Neuronal stem cell (in vitro differentiated cells): ENCODE results near the gene KCNC2.

Experiments
- DNase-seq: peaks from one replicate; pipeline ENCODE4 v3.0.0-alpha.2; 2013; ENCODE audit warnings: low spot score
- H2AFZ ChIP-seq: one replicate; pipeline ENCODE4 v1.6.1; 2013; ENCODE audit warnings: mild to moderate bottlenecking, low read length, inconsistent platforms
- H2AK5ac ChIP-seq: 2 replicates; pipeline ENCODE4 v1.6.1; 2013; ENCODE audit warnings: low read depth, mild to moderate bottlenecking, inconsistent platforms, low read length, moderate library complexity, mixed read lengths
- H2BK120ac ChIP-seq: 2 replicates; pipeline ENCODE4 v1.6.1; 2013; ENCODE audit warnings: low read depth, mild to moderate bottlenecking, inconsistent platforms, low read length, moderate library complexity, mixed read lengths
- H2BK12ac ChIP-seq: one replicate; pipeline ENCODE4 v1.6.1; 2013; ENCODE audit warnings: low read length, inconsistent platforms
- H2BK15ac ChIP-seq: 2 replicates; pipeline ENCODE4 v1.6.1; 2013; ENCODE audit warnings: mild to moderate bottlenecking, low read length, inconsistent platforms, mixed read lengths
- H2BK5ac ChIP-seq: one replicate; pipeline ENCODE4 v1.6.1; 2013; ENCODE audit warnings: inconsistent platforms, mild to moderate bottlenecking, low read length, moderate library complexity
- H3K14ac ChIP-seq: one replicate; pipeline ENCODE4 v1.6.1; 2013; ENCODE audit warnings: low read length, inconsistent platforms
- H3K18ac ChIP-seq: 2 replicates; pipeline ENCODE4 v1.6.1; 2013; ENCODE audit warnings: low read length, inconsistent platforms
- H3K23ac ChIP-seq: 2 replicates; pipeline ENCODE4 v1.6.1; 2013; ENCODE audit warnings: low read depth, mild to moderate bottlenecking, mixed read lengths, low read length, inconsistent platforms; ENCODE audit not compliant: poor library complexity
- H3K27ac ChIP-seq: replicated peaks from 3 replicates; pipeline ENCODE4 v1.5.1; 2013; ENCODE audit warnings: low read length, inconsistent platforms
- H3K27me3 ChIP-seq, 3 experiments: 2 replicates each; pipeline ENCODE4 v1.6.1; 2013; ENCODE audit warnings: low read length in 3 of 3, mild to moderate bottlenecking in 2 of 3, inconsistent platforms in 1 of 3, low read depth in 1 of 3, mixed read lengths in 1 of 3, moderate library complexity in 1 of 3; ENCODE audit not compliant: control insufficient read depth in 3 of 3, insufficient read depth in 3 of 3
- H3K36me3 ChIP-seq, 2 donors: replicated peaks in 1 of 2; 2 replicates each; pipeline ENCODE4 v1.6.1; 2013; ENCODE audit warnings: low read length in 2 of 2; ENCODE audit not compliant: control insufficient read depth in 2 of 2, insufficient read depth in 2 of 2
- H3K4ac ChIP-seq: 2 replicates; pipeline ENCODE4 v1.6.1; 2013; ENCODE audit warnings: inconsistent platforms, mild to moderate bottlenecking, low read length, moderate library complexity
- H3K4me1 ChIP-seq, 2 donors: 1 replicate in 1 of 2; 2 replicates in 1 of 2; pipeline ENCODE4 v1.6.1; 2013; ENCODE audit warnings: low read length in 2 of 2, low read depth in 1 of 2; ENCODE audit not compliant: control insufficient read depth in 2 of 2, insufficient read depth in 1 of 2
- H3K4me2 ChIP-seq: one replicate; pipeline ENCODE4 v1.6.1; 2013; ENCODE audit warnings: mild to moderate bottlenecking, low read length, inconsistent platforms; ENCODE audit not compliant: insufficient read depth, poor library complexity, severe bottlenecking
- H3K4me3 ChIP-seq, 2 donors: 2 replicates each; pipeline ENCODE4 v1.5.1; 2013; ENCODE audit warnings: low read length in 2 of 2, mild to moderate bottlenecking in 2 of 2, inconsistent platforms in 1 of 2, moderate library complexity in 1 of 2
- H3K79me1 ChIP-seq: one replicate; pipeline ENCODE4 v1.6.1; 2013; ENCODE audit warnings: low read depth, mild to moderate bottlenecking, inconsistent platforms, low read length, moderate library complexity
- H3K9ac ChIP-seq: one replicate; pipeline ENCODE4 v1.6.1; 2013; ENCODE audit warnings: mild to moderate bottlenecking, low read depth, low read length, inconsistent platforms; ENCODE audit not compliant: poor library complexity
- H3K9me3 ChIP-seq, 2 donors: replicated peaks in 1 of 2; 2 replicates each; pipeline versions ENCODE3 to v1.6.1; 2013; ENCODE audit warnings: low read length in 2 of 2, mild to moderate bottlenecking in 2 of 2, inconsistent platforms in 1 of 2, low read depth in 1 of 2, mixed read lengths in 1 of 2, moderate library complexity in 1 of 2; ENCODE audit not compliant: control insufficient read depth in 2 of 2, insufficient read depth in 1 of 2
- H4K8ac ChIP-seq: one replicate; pipeline ENCODE4 v1.6.1; 2013; ENCODE audit warnings: low read depth, mild to moderate bottlenecking, inconsistent platforms, low read length, moderate library complexity
- H4K91ac ChIP-seq: one replicate; pipeline ENCODE4 v1.6.1; 2013; ENCODE audit warnings: low read length, low read depth, mild to moderate bottlenecking, inconsistent platforms; ENCODE audit not compliant: poor library complexity
- WGBS, 2 donors: extraction: QIAGEN DNeasy Blood & Tissue Kit; methylation state at CpG; one replicate each; pipeline ENCODE4 v1.1.7; 2013; ENCODE audit warnings: missing lambda C conversion rate in 2 of 2, mixed read lengths in 1 of 2; ENCODE audit not compliant: insufficient read length in 2 of 2, insufficient replicate concordance in 1 of 2; ENCODE audit errors: extremely low coverage in 2 of 2; 5-methylcytosine and 5-hydroxymethylcytosine counted together

Gene KCNC2

DNA sequence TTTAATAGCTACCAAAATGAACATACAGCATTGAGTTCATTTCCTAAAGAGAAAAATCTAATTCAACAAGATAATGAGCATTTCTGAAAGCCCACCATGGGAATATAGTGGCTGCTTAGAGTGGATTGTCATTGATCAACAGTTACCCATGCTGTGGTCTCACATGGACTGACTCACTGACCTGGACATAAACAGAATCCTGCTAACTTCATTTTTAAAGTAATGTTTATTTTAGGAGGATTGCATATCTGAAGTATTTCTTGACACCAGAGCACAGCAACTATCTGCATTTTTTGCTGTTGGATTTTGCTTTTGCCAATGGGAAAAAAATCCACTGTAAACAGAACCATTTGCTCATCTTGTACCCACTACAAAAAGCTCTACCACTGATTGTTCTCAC is 71.7 kb downstream of the KCNC2 start:
- no peak overlapping the region for H3K23ac ChIP-seq
- H3K4me2 ChIP-seq = no peak overlapping the region
- H2AK5ac ChIP-seq = no peak overlapping the region
- no peaks in the 10 kb centered on the region for H3K27me3 ChIP-seq
- H4K8ac ChIP-seq = no peak overlapping the region
- H3K4ac ChIP-seq = no peak overlapping the region
- no peak overlapping the region for H2BK120ac ChIP-seq
- no peak overlapping the region for H2AFZ ChIP-seq
- no peaks in the 10 kb centered on the region for H3K79me1 ChIP-seq
- H3K4me1 ChIP-seq = no peaks in the 10 kb centered on the region
- no peak overlapping the region for H3K9ac ChIP-seq
- H3K18ac ChIP-seq = no peak overlapping the region
- H3K9me3 ChIP-seq = no peaks in the 10 kb centered on the region
- no peak for DNase-seq
- no peak overlapping the region for H3K27ac ChIP-seq
- no peaks in the 10 kb centered on the region for H3K36me3 ChIP-seq
- no peak overlapping the region for H2BK5ac ChIP-seq
- H3K4me3 ChIP-seq = no peak overlapping the region
- H3K14ac ChIP-seq = no peak overlapping the region
- no peak overlapping the region for H2BK12ac ChIP-seq
- H4K91ac ChIP-seq = no peak overlapping the region
- no peak overlapping the region for H2BK15ac ChIP-seq

DNA sequence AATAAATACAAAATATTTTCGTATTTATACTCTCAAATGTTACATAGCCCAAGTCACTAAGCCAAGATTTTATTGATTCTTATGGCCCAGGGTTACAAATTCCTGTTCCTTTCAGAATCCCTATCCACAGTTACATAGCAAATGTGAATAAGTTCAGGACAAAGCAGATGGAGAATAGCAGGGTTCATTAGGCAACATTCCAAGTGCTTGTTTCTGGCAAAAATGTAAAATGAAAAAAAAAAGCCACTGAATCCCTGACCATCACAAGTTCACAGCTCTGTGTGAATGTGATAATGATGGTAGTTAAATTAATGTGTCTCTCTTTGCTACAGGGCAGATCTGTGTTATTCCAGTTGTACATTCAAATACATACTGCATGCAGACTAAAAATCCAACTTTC is 74.6 kb downstream of the KCNC2 start:
- Histone ChIP-seq H2BK120ac (no peak overlapping the region), H2AFZ (no peak overlapping the region), H2BK12ac (no peak overlapping the region), H3K4me2 (no peak overlapping the region), H4K8ac (no peak overlapping the region), H2BK5ac (no peak overlapping the region), H4K91ac (no peak overlapping the region), H3K14ac (no peak overlapping the region), H3K27me3 (no peaks in the 10 kb centered on the region), H3K23ac (no peak overlapping the region), H3K9me3 (no peaks in the 10 kb centered on the region), H3K79me1 (no peaks in the 10 kb centered on the region), H3K18ac (no peak overlapping the region), H3K4ac (no peak overlapping the region), H3K36me3 (no peaks in the 10 kb centered on the region), H3K4me3 (no peak overlapping the region), H3K9ac (no peak overlapping the region), H3K27ac (no peak overlapping the region), H3K4me1 (no peaks in the 10 kb centered on the region), H2BK15ac (no peak overlapping the region), H2AK5ac (no peak overlapping the region)
- WGBS, 2 donors = 100% methylated on average over 1 of the region's 1 CpG
- no peak for DNase-seq

DNA sequence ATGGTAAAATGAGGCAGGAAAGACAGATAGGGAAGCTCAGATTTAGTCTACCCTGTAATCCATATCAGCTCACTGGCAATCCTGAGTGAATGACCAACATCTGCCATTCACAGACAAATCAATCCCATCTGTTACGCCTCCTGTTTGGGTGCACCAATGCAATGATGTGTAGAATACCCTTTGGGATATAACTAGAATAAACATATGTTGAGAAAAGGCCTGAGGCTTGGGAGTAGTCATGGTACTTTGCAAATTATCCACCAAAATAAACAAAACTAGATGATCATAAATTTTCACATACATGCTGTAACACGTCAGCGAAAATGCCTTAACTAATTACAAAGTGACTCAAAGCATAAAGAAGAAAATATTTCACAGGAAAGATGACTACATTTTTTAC is 78.8 kb downstream of the KCNC2 start:
- Histone ChIP-seq H2AK5ac (no peak overlapping the region), H3K27ac (no peak overlapping the region), H2BK5ac (no peak overlapping the region), H3K14ac (no peak overlapping the region), H3K4me3 (no peak overlapping the region), H4K91ac (no peak overlapping the region), H2BK12ac (no peak overlapping the region), H3K36me3 (no peaks in the 10 kb centered on the region), H3K18ac (no peak overlapping the region), H2BK15ac (no peak overlapping the region), H3K4me2 (no peak overlapping the region), H3K4me1 (no peaks in the 10 kb centered on the region), H3K9ac (no peak overlapping the region), H3K27me3 (no peaks in the 10 kb centered on the region), H3K23ac (no peak overlapping the region), H4K8ac (no peak overlapping the region), H2AFZ (no peak overlapping the region), H3K9me3 (no peaks in the 10 kb centered on the region), H2BK120ac (no peak overlapping the region), H3K79me1 (no peaks in the 10 kb centered on the region), H3K4ac (no peak overlapping the region)
- WGBS, 2 donors = no CpG with 5 or more reads among the region's 3 CpGs
- DNase-seq = no peak

- no peak overlapping the region for H2BK5ac ChIP-seq
- H3K4me2 ChIP-seq = no peak overlapping the region
- no peak overlapping the region for H3K4me3 ChIP-seq
- no peak overlapping the region for H3K4ac ChIP-seq
- H2AK5ac ChIP-seq = no peak overlapping the region
- no peaks in the 10 kb centered on the region for H3K27me3 ChIP-seq
- no peak overlapping the region for H3K14ac ChIP-seq
- H3K36me3 ChIP-seq = no peaks in the 10 kb centered on the region
- H4K8ac ChIP-seq = no peak overlapping the region
- no peak overlapping the region for H2BK15ac ChIP-seq
- H3K23ac ChIP-seq = no peak overlapping the region
- H3K18ac ChIP-seq = no peak overlapping the region
- no peak overlapping the region for H3K9ac ChIP-seq
- H3K79me1 ChIP-seq = no peaks in the 10 kb centered on the region
- H2AFZ ChIP-seq = no peak overlapping the region
- DNase-seq = no peak
- no peaks in the 10 kb centered on the region for H3K9me3 ChIP-seq
- H2BK12ac ChIP-seq = no peak overlapping the region
- no peak overlapping the region for H4K91ac ChIP-seq
- no peaks in the 10 kb centered on the region for H3K4me1 ChIP-seq
- H2BK120ac ChIP-seq = no peak overlapping the region
- no peak overlapping the region for H3K27ac ChIP-seq
- no CpG with 5 or more reads among the region's 2 CpGs for WGBS, 2 donors
Observed at GRCh38 chr12:75129275-75129674, 80.4 kb downstream of the KCNC2 start.
